DMS 273 (cell line): ENCODE data around the gene KIF9.
"Not testable (repeated sequence)": the region's sequence is repeated elsewhere in the genome, so short reads cannot be mapped to it uniquely, and the experiment has no call there.

Experiments used
- DNase-seq: peaks from one replicate; lab custom pipeline; 2025; ENCODE audit not compliant: unreplicated experiment; lab: John Stamatoyannopoulos, UW

The KIF9 gene

DNA sequence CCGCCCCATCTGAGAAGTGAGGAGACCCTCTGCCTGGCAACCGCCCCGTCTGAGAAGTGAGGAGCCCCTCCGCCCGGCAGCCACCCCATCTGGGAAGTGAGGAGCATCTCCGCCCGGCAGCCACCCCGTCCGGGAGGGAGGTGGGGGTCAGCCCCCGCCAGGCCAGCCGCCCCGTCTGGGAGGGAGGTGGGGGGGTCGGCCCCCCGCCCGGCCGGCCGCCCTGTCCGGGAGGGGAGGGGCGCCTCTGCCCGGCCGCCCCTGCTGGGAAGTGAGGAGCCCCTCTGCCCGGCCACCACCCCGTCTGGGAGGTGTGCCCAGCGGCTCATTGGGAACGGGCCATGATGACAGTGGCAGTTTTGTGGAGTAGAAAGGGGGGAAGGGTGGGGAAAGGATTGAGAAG lies 26.3 kb downstream of the KIF9 start:
- DNase-seq, result not testable (repeated sequence)

DNA sequence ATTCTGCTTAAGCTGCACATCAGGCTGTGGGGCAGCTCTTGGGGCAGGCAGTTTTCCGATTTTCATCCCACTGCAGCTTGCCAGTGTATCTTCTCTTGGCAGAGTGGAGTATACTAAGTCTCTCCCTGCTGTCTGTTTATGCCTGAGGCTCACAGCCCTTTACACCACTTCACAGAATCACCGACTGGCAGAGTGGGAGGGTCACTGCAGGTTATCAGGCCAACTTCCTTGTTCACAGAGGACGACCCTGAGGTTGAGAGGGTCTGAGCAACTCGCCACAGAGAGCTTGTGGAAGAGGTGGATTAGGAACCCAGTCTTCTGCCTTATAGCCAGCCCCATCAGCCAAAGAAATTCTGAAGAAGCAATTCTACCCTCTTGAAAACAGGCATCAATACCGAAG lies 30.9 kb downstream of the KIF9 start:
- DNase-seq, result no peak

- DNase-seq, result not testable (repeated sequence)
These were observed 31.5 kb downstream of the KIF9 start for GRCh38 chr3:47251085-47251484.

DNA sequence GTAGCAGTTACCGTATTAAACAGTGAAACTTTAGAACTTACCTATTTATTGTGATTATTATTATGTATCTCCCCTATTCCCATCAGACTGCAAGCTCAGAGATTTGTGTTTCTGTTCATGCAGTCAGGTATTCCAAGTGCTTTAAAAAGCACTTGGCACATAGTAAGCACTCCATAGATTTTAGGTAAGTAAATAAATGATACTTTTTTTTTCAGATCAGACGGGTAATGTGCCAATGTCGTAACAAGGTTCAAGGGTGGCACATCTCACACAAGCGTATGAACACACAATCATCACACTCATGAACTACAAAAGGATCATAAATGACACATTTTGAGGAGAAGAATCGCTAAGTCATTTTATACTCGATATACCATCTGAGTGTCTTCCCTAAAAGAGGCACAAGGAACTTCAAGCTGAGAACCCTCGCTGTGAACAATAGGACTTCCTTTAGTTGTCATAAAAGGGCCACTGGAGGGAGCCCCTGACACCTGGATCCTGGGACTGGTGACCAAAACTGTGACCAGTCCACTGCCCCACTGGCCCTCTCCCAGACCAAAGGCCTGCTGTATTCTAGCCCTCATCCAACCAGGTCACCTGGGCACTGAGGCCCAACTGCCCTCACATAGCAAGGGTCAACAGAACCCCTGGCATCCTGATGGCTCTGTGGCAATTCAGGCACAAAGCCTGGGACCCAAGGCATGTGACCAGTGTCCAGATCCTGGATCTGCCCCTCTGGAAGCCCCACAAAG lies 32.1 kb downstream of the KIF9 start:
- peak; percentile 11 for DNase-seq

DNA sequence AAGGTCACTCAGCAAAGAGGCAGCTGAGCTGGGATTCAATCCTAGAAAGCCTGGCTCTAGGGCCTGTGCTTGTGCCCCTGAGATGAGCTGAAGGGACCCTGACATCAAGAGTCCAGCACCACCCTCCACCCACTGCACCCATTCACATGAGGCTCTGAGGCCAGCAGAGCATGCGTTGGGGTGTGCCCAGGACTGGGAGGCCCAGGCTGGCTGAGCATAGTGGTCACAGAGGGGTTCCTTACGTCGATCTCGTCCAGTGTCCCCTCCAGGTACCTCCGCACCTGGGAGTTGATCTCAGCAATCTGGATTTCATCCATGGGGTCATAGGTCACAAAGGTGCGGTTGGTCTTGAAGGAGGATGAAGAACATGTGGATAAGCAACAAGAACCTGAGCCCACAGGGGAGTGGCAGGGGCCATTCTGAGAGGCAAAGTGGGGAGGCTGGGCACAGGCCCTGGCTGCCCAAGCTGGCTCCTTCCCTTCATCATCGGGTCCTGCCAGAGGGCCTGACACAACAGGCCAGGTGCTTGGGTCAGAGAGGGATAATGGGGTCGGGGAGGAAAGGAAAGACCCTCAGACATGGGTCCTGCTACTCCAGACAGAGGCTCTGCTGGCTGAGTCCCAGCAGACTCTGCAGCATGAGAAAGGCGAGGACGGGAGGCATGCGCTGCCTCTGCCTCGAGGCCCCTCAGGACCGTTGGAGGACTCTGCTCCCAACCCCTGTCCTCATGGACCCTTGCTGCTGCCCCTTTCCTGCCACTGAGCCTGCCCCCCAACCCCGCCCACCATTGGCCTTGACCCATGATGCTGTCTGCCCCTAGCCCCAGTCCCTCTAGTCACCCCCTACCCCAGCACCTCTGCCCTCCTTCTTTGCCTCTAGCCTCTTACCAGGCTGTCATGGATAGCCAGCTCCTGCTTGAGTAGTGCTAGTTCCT lies 35.2 kb downstream of the KIF9 start:
- no peak for DNase-seq

DNA sequence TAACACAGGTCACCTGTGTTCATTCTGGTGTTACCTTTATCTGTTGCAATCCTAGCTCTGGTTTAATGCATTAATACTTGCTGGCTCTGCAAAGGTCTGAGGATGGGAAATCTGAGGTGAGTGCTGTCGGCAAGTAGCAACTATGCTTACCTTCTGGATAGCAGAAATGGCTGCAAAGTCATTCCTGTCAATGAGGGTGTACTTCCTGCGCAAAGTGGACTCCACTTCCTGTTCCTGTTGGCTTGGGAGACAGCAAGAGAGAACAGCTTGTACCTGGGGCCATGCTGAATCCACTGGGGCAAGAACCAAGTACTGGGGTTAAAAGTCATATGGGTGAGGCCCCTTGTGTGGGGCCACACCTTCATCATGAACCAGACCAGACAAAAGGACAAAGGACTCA lies 37.3 kb downstream of the KIF9 start:
- no peak for DNase-seq

- no peak for DNase-seq
These were observed 38.0 kb downstream of the KIF9 start for GRCh38 chr3:47244531-47245100.

- DNase-seq, result no peak
These were observed 39.0 kb downstream of the KIF9 start for GRCh38 chr3:47243419-47244147.

- no peak for DNase-seq
These were observed 42.7 kb downstream of the KIF9 start for GRCh38 chr3:47239929-47240328.

DNA sequence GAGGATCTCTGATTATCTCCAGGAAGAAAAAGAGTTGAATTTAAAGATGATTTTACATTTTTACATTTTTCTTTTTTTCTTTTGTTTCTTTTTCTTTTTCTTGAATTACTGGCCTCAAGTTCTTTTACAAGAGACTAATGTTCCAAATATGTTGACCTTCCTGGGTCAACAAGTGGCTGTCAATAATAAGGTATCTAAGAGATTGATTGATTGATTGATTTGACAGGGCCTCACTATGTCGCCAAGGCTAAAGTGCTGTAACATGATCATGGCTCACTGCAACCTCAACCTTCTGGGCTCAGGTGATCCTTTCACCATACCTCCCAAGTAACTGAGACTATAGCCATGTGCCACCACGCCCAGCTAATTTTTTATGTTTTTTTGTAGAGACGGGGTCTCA lies 44.6 kb downstream of the KIF9 start:
- no peak for DNase-seq

DNA sequence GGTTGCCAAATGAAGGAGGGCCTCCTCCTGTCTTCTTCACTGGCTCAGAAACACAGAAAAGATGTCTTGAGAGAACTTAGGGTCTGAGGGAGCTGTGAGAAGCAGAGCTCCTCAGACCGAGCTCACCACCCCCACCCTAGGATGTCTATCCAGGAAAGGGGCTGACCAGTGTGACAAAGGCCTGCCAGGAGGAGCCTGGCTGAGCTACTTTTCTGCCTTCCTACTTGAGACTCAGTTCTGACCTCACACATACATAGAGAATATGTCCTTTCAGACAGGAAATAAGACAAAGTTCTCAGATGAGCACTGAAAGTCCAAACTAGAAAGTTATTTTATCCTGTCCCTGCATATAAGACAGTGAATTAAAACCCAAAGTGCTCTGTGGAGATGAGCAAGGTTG lies 54.5 kb downstream of the KIF9 start:
- no peak for DNase-seq

DNA sequence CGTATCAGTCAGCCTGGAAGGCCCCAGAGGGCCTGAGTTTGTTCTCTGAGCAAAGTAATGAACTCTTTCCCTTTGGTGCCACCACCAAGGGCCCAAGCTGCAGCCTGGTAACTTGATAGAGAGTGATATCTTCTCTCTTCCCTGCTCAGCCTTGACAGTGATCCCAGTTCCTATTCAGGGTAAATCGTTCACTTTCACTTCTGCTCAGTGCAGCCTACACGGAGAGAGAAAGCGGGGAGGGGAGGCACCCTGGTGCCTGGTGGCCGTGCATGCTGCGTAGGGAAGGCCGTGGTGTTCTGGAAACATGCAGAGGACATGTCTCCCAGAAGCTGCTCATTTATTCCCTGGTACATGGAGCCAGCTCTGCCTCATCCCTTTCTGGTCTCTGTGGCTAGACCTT lies 54.9 kb downstream of the KIF9 start:
- DNase-seq, result no peak

DNA sequence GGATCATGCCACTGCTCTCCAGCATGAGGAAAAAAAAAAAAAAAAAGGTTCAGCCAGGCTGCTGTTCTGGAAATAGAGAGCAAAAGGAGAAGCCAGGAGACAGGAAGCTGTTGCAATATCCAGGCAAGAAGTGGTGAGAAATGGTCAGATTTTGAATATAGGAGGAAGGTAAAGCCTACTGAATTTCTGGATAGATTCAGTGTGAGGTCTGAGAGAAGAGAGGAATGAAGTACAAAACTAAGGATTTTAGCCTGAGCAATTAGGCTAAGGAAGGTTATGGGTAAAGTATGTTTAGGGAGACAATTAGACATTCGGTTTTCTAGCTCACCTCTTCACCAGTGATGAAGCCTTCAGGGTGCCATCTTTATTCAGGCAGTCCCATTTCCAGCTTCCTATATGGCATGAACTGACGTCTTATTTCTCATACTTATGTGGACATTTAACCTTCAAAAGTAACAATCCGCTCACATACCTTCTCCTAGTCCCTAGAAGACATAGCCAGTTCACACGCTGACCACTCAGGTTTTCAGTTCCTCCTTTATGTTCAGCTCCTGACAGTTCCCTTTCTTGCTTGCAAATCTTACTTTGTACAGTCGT lies 57.2 kb downstream of the KIF9 start:
- DNase-seq, result no peak

GRCh38 chr3:47223755-47224154 lies 58.8 kb downstream of the KIF9 start:
- DNase-seq, result no peak

DNA sequence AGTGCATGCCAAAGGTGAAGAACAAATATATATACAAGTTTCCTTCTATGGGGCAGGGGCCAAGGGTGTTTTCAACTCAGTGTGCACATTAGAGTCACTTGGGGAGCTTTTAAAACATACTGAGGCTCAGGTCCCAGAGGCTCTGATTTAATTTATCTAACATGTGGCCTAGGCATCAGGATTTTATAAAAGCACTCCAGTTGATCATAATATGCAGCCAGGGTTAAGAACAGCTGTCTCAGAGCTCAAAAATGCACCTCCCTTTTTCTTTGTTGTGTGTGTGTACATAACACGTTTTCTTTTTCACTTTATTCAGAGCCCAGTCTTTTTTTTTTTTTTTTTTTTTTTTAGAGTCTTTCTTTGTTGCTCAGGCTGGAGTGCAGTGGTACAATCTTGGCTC lies 60.8 kb downstream of the KIF9 start:
- no peak for DNase-seq

DNA sequence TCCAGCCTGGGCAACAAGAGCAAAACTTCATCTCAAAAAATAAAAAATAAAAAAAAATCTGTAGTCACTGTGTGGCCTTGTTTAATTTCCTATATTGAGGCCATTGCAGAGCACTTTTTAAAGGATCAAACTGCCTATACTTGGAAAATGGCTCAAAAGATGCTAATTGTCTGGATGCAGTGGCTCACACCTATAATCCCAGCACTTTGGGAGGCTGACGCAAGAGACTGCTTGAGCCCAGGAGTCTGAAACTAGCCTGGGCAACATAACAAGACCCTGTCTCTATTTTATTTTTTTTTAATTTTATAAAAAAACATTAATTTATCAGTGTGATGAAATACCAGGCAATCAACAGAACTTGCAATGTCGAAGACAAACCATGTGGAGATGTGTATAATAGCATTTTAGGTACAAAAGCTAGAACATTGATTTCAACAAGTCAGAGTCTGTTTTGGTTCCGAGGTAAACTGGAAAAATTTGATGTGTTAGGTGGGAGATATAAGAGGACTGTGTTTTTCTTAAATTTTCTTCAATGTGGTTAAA lies 71.7 kb downstream of the KIF9 start:
- DNase-seq, result no peak

- DNase-seq, result not testable (repeated sequence)
These were observed 76.6 kb downstream of the KIF9 start for GRCh38 chr3:47206022-47206421.

DNA sequence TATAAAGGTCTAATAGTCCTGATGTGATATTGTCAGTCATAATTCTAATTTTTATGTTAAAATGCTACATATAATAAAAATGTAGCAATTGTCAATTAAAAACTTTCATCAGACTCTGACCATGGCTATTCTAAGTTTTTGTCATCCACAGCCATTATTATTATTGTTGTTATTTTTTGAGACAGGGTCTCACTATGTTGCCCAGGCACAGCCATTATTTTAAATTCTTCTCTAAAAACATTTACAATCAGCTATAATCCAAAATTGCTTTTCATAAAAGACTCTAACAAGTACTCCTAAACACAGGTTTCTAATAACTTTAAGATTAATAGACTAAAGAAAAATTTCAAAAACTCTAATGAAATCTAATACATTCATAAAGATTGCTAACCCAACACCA lies 77.7 kb downstream of the KIF9 start:
- DNase-seq, result no peak

GRCh38 chr3:47202542-47202941 lies 80.1 kb downstream of the KIF9 start:
- no peak for DNase-seq

- DNase-seq, result no peak
These were observed 85.3 kb downstream of the KIF9 start for GRCh38 chr3:47197287-47197686.

DNA sequence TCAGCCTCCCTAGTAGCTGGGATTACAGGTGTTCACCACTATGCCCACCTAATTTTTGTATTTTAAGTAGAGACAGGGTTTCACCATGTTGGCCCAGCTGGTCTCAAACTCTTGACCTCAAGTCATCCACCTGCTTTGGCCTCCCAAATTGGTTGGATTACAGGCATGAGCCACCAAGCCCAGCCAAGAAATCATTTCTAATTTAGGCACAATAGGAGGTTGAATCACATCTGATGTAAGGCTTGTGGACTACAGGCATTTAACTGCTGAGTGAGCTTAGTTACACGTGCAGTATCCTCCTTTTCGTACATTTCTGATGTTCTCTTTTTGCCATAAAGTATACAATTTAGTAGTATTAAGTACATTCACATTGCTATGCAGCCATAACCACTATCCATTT lies 87.6 kb downstream of the KIF9 start:
- no peak for DNase-seq
